CMK (cell line): ENCODE data around the gene RAB22A.
A peak's percentile ranks its signal among the peaks of the same experiment; 100 is the strongest.

Experiments used
- DNase-seq: peaks from one replicate; pipeline ENCODE4 v3.0.0-alpha.2; 2010; ENCODE audit warnings: low read depth

Gene RAB22A, protein sequence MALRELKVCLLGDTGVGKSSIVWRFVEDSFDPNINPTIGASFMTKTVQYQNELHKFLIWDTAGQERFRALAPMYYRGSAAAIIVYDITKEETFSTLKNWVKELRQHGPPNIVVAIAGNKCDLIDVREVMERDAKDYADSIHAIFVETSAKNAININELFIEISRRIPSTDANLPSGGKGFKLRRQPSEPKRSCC

DNA sequence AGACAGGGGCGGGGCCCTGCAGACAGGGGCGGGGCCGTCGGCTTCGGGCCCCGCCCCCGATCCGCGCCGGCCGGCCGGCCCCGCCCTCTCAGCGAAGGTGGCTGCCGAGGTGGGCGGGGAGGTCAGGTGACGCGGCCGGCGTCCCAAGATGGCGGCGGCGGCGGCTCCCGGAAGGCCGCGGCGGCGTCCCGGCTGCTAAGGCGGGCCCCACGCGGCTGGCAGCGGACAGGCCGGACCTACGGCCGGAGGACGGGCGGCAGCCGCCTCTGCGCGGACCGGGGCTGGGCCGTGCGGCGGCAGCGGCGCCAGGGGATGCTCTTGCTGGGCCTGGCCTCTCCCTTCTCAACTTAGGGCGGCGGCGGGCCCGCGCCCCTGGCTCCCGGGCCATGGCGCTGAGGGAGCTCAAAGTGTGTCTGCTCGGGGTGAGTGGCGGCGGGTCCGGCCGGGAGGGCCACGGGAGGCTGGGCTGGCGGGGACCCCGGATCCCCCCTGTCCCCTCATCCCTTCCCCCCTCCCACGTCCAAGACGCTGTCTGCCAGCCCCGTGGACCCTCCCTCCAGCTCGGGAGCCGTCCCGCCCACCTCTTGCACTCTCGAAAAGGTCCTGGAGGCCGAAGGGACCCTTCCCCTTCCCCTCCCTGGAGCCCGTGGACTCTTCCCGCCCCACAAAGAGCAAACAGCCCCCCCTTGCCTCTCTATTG is at the start of gene RAB22A:
TSS of gene RAB22A (plus strand) at position 125 of the 700 bp plus-strand sequence. CDS start at position 387, 262 bp downstream.
- DNase-seq = peak; percentile 58

DNA sequence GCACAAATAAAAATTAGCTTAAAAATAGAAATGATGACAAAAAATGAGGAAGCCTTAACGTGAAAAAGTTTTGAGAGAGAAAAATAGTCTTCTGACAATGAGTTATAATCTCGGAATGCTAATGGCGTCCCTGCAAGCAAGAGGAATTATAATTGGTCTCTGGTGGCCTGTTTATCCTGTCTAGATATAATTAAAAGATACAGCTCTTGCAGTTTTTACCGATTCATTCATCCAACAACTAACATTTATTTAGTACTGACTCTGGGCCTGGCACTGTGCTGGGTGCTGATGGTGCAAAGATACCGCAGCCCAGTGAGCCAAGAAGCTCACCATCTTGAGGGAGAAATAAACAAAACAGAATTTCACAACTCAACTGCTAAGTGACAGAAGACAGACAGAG is 49.5 kb upstream of the RAB22A start:
- no peak for DNase-seq

DNA sequence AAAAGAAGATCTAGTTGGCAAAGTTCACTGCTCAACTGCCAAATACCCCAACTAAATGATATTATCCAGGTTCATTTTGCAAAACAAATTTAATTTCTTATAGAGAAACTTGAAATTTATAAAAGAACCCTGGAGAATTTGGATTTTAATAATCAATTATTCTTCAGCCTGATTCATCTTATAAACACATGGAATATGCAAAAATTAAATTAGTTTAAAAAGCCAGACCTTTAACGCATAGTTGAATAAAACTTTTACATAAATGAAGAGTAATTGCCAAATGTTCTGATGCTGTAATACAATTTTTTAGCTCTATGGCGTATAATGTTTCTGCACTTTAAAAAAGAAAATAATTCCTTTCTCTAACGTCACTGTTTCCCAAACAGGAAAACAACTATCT is 47.9 kb upstream of the RAB22A start:
- no peak for DNase-seq

DNA sequence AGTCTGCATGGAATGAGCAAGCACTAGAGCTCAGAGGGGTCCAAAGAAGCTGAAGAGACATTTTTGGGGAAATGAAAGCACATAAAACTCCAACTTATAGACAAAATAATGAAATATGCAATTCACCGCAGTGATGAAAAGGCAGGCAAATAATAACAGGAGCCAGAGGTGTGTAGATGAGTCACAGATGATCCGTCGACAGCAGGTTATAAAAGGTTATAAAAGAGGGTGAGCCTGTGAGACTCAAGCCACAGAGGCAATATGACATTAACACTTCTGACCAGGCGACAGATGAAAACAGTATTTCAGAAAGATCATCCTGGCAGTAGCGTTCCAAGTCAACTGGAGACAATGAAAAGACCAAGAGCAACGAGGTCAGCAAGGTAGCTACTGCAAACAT is 45.2 kb upstream of the RAB22A start:
- DNase-seq = no peak

DNA sequence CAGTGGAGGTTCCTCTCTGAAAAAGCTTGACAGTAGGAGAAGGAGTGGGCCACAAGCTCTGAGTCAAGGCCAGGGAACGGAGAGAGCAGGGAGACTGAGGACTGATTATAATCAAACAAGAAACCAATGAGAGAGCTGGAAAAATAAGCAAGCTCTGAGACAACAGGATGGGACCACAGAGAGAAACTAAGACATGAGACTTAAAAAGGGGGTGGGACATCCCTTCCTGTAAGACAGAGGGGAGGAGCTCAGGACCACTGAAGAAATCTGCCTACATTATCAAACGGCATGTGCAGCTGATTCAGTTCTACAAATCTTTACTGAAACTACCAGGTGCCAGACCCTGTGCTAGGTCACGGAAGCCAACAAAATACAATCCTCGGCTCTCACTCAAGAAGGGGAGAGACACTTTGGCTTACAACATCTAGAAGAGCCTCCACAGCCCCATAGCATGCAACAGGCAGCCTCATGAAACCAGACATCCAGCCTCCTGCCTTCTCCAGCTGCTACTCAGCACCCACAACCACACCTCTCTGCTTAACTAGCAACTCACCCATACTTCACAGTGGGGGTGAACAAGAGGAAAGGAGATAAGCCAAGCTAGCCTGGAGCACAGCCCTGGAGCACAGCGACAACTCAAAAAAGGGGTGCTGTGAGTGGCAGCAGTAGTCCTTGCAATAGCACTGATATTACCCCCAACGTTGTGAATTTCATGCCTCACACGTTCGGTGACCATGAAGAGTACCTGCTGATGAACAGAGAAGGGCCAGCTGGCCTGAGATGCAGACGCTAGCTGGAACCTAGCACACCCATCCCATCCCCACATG is 41.9 kb upstream of the RAB22A start:
- no peak for DNase-seq

DNA sequence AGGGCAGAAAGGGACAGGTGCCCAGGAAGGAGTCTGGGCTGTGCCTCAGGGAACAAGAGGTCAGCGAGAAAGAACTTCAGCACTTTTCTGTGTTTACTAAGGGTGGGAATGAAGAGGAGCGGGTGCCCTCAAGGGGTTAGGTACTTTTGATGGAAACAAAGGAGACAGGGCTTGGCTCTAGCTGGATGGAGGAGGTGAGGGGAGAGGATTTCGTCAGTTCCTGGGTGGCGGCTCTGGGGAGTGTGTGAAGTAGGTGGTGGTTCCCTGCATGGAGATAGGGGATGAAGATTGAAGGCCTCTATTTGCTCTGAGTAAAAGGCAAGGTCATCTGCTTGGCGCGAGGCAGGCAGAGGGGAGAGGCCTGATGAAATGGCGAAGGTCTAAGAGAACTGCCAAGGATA is 41.1 kb upstream of the RAB22A start:
- no peak for DNase-seq

DNA sequence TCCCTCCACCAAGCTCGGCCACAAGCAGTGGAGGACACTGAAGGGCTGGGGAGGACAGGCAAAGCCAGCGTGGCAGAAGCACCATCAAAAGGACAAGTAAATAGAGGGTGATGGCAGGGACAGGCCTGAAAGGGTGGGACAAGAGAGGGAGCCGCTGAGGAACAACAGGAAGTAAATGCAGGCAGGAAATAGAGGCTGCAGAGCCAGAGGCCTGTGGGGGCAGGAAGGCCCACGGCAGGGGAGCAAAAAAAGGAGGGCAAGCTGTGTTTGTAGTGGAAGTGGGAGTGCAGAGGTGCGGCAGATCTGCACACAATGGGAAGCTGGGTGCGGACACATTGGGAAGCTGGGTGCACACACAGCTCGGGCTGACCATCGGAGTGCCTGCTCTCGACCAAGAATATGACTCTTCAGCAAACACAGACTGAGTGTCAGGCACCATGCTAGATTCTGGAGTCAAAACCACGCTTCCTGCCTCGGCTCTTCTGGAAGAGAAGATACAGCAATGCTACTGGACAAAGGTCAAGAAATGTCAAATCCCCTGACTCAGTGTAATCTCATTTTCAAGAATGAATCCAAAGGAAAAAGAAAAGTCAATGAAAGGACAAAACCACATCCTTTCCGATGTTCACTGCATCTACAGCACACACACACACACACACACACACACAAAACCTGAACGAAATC is 40.4 kb upstream of the RAB22A start:
- peak; percentile 15 for DNase-seq

DNA sequence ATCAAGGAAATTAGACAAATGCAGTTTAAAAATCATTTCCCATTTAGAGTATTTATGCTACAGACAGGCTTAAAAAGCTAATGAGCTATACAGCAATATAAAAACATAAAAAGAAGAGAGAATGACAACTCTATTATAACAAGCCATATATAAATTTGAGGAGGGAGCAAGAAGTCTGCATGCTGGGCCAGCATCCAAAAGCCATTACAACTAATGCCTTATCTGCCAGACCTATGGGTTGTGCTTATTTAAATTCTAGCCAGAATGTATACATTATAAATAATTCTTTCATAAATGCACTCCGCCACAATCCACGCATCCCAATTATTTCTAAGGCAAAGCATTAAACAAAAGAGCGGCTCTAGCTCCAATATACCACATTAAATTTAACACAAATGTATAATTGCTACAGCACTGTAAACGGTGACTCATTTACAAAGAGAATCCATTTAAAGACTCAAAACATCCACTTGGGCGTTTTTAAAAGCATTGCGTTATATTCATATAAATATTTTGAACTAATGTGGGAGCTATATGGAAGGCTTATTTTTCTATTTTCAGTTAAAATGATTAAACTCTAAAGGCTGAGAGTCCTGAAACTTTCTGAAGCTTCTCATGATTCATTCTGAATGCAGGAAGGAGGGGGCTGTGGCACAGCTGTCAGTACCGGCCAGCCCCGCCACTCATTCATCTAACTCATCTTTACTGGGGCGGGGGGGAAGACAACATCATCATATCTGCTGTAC is 37.7 kb upstream of the RAB22A start:
- DNase-seq = no peak

DNA sequence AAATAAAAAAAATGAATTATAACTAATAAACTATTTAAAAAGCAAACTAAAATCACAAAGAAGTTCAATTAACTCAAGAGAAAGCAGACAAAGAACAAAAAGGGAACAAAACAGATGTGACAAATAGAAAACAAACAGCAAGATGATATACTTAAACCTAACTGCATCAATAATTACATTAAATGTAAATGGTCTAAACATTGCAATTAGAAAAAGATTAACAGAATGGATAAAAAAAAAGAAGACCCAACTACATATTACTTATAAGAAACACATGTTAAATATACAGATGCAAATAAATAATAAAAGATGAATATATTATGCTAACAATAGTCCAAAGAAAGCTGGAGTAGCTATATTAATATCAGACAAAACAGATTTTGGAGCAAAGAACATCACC is 35.1 kb upstream of the RAB22A start:
- no peak for DNase-seq

DNA sequence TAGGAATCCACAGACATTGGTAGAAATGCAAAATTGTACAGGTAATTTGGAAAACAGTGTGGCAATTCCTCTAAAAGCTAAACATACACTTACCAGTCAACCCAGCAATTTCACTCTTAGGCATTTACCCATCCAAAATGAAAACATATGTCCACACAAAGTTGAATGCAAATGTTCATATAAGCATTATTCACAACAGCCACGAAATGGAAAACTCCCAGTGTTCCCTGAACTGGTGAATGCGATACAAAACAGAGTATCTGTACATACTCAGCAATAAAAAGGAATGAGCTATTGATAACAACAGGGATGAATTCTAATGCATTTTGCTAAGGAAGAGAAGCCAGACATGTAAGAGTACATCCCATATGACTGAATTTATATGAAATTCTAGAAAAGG is 32.4 kb upstream of the RAB22A start:
- no peak for DNase-seq

DNA sequence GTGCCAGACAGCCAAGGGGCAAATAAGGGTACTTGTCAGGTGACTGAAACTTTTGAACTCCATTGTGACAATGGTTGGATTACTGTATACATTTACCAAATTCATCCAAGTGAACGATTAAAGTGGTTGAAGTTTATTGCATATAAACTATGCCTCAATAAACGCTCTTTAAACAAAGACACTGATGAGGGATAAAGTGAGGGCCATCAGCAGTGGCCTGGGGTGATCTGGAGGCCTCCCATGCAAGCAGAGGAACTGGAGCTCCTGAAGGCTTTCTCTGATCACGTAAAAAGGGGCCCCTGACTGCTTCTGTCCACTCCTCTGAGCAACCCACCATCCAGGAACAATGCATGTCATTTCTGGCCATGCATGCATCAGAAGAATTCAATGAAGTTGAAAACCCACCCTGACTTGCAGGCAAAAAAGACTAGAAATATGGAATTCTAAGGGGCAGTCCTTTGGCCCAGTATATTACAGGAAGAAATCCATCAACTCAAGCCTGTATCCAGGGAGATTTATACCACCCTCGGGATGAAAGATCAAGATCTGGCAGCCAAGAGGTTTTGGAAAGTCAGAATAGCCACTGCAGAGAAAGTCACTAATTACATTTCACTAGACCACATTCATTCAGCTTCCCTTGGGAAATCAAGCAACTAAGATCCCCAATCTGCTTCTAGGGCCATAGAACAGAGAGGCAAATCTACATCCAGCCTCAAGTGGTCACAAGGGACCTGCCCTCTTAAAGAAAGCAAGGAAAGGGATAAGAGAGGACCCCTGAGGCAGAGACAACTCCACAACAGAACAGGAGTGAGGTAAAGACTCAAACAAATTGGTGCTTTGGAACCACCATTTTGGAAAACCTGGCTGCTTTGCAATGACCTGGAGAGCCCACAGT is 31.7 kb upstream of the RAB22A start:
- DNase-seq = no peak

DNA sequence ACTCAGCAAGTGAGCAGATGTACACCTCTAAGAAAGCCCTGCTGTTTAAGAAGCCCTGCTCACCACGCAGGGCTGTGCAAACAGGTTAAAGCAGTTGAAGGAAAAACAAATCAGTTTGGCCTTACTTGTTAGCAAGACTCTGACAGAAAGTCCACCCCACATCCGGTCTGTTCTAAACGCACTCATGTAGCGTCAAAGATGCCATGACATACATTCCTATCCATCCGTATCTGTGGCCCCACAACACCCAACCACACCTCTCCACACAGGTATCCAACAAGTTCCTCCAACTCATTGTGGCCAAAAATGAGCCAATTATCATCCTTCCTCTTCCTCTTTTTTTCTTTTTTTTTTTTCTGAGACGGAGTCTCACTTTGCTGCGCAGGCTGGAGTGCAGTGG is 22.8 kb upstream of the RAB22A start:
- DNase-seq = no peak

DNA sequence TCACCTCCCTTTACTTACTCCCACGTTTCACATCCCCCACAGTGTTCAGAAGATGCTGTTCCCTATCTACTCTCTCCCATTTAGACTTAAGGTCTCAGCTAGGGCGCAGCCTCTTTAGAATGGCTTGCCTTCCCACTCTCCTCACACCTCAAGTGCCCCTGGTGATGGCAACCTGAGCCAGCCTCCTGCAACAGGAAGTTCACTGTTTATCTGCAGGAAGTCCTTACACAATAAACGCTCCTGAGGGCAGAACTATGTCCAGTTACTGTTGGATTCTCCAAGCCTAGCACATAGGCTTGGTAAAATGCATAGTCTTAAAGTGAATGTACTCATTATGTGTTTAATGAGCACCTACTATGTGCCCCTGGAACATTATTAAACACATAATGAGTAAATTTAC is 21.9 kb upstream of the RAB22A start:
- DNase-seq = no peak

DNA sequence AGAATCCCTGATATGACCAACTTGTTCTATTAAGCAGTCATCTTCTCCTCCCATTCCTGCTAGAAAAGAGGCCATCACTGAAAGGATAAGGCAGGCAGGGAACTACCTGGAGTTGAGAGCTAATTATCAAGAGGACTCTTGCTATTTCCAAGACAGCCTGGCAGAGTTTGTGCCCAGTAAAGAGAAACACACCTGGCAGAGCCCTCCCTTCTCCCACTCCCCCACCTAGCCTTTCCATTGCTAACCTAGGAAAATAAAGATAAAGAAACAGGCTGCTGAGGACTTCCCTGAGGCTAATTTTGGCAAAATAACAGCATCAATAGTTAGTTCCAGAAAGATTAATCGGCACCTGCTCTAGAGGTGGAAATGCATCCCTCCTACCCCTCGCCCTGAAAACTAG is 20.4 kb upstream of the RAB22A start:
- DNase-seq = no peak

DNA sequence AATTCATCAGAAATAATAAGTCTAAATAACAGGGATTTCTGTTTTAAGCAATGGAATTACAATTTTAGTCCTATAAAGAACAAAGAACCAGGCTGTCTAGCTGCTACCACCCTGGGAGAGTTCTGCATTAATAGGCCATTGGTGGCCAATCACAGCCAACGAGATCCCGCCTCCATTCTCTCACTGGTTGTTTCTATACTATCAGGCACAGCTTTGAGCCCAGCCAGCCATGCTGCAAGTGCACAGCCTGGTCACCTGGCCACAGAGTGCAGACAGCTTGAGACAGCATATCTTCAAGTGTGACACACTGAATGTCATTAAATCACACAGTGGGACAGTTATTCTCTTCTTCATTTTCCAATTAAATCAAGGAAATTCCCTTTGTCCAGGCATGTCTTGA is 16.1 kb upstream of the RAB22A start:
- no peak for DNase-seq

DNA sequence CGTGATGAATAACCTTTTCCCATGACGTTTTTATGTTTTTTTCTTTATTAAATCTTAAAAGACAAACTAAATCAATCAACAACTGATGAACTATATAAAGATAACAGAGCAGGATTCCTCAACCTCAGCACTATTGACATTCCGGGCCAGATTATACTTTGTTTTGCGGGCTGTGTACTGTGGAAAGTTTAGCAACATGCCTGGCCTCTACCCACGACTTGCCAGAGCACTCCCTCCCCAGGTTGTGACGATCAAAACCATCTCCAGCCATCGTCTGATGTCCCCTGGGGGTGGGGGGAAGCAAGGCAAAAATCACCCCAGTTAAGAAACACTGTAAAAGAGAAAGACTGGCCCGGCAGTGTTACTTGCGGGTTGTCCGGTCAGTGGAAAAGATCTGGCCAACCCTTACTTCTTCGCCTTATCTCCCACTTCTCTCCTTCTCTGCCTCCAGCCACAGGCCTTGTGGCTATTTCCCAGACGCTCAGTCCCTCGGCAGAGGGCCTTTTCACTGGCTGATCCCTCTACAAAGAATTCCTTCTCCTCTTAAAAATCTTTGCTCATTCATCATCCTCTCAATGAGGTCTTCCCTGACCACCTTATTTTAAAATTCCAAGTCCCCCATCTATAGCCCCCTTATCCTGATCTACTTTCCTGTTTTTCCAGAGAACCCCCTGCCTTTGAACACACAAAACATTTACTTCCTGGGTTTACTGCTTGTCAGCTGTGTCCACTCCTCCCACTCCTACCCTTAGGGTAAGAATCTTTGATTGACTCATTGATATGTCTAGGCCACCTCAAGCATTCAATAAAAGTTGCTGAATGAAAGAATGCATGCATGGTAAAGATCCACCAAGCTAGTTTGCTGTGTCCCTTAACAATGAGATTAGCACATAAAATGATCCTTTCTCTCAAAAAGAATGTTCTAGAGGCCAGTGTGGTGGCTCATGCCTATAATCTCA is 14.7 kb upstream of the RAB22A start:
- no peak for DNase-seq

DNA sequence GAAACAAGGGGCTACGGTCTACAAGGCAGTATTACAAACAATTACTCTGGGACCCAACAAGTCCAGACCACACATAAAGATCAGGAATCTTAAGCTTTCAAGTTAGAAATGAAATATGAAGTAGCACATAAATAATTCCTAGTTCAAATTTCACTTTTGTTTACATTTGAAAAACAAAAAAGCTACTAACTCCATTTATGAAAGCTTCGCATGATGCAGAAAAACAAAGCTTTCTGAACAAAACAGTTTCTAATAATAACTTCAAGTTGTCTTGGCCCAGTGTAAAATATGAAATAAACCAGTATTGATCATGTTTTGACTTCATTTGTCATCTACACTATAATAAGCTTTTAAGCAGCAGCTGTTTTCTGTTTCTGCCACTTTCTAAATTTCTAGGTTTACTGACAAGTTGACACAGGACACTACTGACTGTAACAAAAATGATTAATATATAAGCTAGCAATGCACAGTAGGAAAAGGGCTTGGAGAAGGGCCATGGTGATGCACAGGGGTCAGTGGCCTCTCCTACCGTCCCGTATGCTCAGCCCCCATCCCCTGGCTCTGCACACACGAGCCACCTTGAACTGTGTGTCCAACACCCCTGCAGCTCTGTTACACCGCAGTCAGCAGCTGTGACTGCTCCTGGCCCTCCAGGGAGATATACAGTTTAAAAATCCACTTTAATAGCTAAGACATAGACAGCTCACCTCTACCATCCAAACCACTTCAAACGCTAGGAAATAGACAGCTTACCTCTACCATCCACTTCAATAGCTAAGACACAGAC is 13.3 kb upstream of the RAB22A start:
- DNase-seq = no peak

DNA sequence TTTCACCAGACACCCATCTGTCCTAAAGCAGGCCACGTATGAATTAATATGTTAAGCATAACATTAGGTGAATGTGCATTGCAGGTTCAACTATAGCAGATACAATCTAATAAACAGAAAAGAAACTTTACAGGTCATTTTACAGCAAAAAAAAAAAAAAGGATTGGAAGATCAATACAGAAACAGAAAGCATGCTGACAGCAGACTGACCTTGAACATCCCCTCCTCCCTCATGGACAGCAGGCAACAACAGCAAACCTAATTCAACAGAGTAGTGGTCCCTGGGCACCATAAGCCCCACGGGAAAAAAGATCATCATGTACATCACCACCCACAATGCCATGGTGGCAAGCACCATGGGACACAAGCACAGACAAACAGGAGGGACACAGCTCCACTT is 12.1 kb upstream of the RAB22A start:
- no peak for DNase-seq

DNA sequence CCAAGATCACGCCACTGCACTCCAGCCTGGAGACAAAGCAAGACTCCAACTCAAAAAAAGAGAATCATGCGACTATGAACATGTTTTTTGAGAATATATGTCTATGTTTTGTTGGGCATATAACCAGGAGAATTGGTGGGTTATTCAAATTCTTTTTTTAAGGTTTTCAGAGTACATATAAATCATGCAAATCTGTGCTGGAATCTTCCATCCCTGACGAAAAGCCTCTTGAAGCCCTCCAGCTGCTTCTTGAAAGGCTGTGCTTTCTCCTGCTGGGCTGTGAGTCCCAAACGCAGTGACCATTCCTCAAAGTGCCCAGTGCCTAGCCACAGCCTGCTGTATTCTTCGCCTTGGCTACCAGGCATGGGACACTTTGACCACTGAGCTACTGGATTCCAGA is 9.2 kb upstream of the RAB22A start:
- no peak for DNase-seq
